ENCODE results near the gene TMEM156. TPM values are rescaled to one million over a fixed set of nuclear protein-coding genes. Genes with fewer than 3 reads are reported as not detected.
"Not testable (repeated sequence)": the region's sequence is repeated elsewhere in the genome, so short reads cannot be mapped to it uniquely, and the experiment has no call there.

Gene TMEM156
- total and polyA plus RNA-seq, 2 donors (not counting 3 experiments of a cell fraction or from before 2014, with no cell fraction given) = 0.39 to 1.00 TPM

DNA sequence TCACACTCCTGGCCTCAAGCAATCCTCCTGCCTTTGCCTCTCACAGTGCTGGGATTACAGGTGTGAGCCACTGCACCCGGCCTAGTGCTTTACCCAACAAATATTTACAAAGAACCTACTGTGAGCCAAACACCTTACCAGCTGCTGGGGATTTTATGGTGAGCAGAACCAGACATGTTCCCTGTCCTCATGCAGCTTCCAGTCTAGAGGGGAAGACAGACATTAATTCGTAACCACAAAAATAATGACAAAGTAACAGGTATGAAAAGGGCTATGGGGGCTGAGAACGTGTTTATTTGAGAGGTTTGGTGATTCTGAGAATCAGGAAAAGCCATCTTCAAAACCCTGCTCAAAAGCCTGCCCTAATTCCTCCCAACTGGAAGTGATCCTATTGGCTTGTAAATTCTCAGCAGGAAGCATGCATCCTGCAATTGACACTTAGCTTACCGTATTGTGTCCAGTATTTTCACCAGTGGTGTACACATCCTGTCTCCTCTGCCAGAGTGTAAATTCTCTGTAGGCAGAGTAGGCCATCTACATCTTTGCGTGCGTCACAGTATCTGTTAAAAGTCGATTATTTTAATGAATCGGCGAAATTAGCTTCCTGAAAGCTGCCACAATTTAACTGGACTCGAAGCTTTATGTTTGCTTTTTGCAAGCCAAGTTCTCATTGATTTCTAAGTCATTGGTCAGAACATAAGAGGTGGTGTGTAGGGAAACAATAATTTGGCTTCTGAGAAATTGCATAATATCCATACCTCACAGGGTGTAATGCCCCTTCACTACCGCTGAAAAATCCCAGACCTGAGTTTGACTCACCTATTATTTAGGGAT, 67.0 kb downstream of the TMEM156 start:
- dilution Hi-C loops (cut with MboI; ENCODE audit: extremely low pct_ligation_motif_present, low sequenced_read_pairs) (no loop called here), intact Hi-C loops (cut with micrococcal nuclease) (no loop called here)
- Histone ChIP-seq H4K20me1 (replicated peaks; ENCODE audit: control insufficient read depth, extremely low read depth, insufficient read depth, low read length) (no peaks in the 10 kb centered on the region), H3K36me3 (ENCODE audit: control insufficient read depth in 2 of 2, extremely low read depth in 1 of 2, insufficient read depth in 2 of 2, low read length in 2 of 2) (no peaks in the 10 kb centered on the region), H3K79me2 (ENCODE audit: control insufficient read depth, insufficient read depth, low read length) (no peaks in the 10 kb centered on the region), H3K9me1 (replicated peaks; ENCODE audit: control insufficient read depth, extremely low read depth, insufficient read depth, low read length) (no peaks in the 10 kb centered on the region), H3K4me2 (ENCODE audit: insufficient read depth, low read length) (no peak overlapping the region), H2AFZ (ENCODE audit: low read depth, low read length) (no peak overlapping the region), H3K4me1 (ENCODE audit: control insufficient read depth, extremely low read depth, insufficient read depth, low read length) (no peaks in the 10 kb centered on the region), H3K9me3 (replicated peaks; ENCODE audit: control insufficient read depth, insufficient read depth, low read length) (no peaks in the 10 kb centered on the region), H3K27ac (ENCODE audit: insufficient read depth, low read depth, low read length) (no peak overlapping the region), H3K4me3 (replicated peaks in 1 of 3; ENCODE audit: insufficient read depth in 1 of 3, low read depth in 1 of 3, low read length in 3 of 3) (no peak overlapping the region), H3K27me3 (ENCODE audit: control insufficient read depth in 2 of 2, insufficient read depth in 2 of 2, low read length in 2 of 2) (no peaks in the 10 kb centered on the region), H3K9ac (replicated peaks; ENCODE audit: extremely low read depth, insufficient read depth, low read length) (no peak overlapping the region)
- POLR2A ChIA-PET = no interaction called here
- TF ChIP-seq FOS (IDR thresholded peaks at IDR 0.05; ENCODE audit: borderline replicate concordance, insufficient read depth, low read length) (no peak), JUN (IDR thresholded peaks at IDR 0.05; ENCODE audit: borderline replicate concordance, insufficient read depth, insufficient read length, low read depth) (no peak), POLR2A (IDR thresholded peaks at IDR 0.05; ENCODE audit: low read depth, low read length) (no peak), GATA2 (IDR thresholded peaks at IDR 0.05; ENCODE audit: insufficient read depth, insufficient read length, low read depth, low read length) (no peak), EZH2 (IDR thresholded peaks at IDR 0.05; ENCODE audit: borderline replicate concordance, low read depth, low read length, severe bottlenecking) (no peak), MYC (IDR thresholded peaks at IDR 0.05; ENCODE audit: low read depth, low read length) (no peak), POLR2AphosphoS5 (IDR thresholded peaks at IDR 0.05; ENCODE audit: insufficient read depth, low read depth, low read length) (no peak)
- TF ChIP-seq, protein P1, sequence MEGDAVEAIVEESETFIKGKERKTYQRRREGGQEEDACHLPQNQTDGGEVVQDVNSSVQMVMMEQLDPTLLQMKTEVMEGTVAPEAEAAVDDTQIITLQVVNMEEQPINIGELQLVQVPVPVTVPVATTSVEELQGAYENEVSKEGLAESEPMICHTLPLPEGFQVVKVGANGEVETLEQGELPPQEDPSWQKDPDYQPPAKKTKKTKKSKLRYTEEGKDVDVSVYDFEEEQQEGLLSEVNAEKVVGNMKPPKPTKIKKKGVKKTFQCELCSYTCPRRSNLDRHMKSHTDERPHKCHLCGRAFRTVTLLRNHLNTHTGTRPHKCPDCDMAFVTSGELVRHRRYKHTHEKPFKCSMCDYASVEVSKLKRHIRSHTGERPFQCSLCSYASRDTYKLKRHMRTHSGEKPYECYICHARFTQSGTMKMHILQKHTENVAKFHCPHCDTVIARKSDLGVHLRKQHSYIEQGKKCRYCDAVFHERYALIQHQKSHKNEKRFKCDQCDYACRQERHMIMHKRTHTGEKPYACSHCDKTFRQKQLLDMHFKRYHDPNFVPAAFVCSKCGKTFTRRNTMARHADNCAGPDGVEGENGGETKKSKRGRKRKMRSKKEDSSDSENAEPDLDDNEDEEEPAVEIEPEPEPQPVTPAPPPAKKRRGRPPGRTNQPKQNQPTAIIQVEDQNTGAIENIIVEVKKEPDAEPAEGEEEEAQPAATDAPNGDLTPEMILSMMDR (IDR thresholded peaks at IDR 0.05; ENCODE audit: extremely low read depth in 1 of 2, insufficient read depth in 1 of 2, low read depth in 1 of 2, low read length in 2 of 2) = no peak
- TF ChIP-seq, protein P2, sequence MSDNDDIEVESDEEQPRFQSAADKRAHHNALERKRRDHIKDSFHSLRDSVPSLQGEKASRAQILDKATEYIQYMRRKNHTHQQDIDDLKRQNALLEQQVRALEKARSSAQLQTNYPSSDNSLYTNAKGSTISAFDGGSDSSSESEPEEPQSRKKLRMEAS (IDR thresholded peaks at IDR 0.05; ENCODE audit: insufficient read depth, insufficient read length) = no peak
- BruUV-seq (replicated peaks) = no TSS peak
- DNase-seq (ENCODE audit: low read depth, low spot score) (no peak), FAIRE-seq (no peak)
- CTCF ChIA-PET = no interaction called here

DNA sequence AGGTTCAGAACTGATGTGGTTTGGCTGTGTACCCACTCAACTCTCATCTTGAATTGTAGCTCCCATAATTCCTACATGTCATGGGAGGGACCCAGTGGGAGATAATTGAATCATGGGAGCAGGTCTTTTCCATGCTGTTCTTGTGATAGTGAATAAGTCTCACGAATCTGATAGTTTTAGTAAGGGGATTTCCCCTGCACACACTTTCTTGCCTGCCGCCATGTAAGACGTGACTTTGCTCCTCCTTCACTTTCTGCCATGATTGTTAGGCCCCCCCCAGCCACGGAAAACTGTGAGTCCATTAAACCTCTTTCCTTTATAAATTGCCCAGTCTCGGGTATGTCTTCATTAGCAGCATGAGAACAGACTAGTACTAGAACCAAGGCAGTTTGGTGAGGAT, 73.0 kb downstream of the TMEM156 start:
- H3K36me3 ChIP-seq (ENCODE audit: control insufficient read depth in 2 of 2, extremely low read depth in 1 of 2, insufficient read depth in 2 of 2, low read length in 2 of 2); intact Hi-C loops (cut with micrococcal nuclease); H3K4me2 ChIP-seq (ENCODE audit: insufficient read depth, low read length); H3K79me2 ChIP-seq (ENCODE audit: control insufficient read depth, insufficient read depth, low read length); DNase-seq (ENCODE audit: low read depth, low spot score); H3K4me3 ChIP-seq (replicated peaks in 1 of 3; ENCODE audit: insufficient read depth in 1 of 3, low read depth in 1 of 3, low read length in 3 of 3); BruUV-seq (replicated peaks); H3K27ac ChIP-seq (ENCODE audit: insufficient read depth, low read depth, low read length); H3K4me1 ChIP-seq (ENCODE audit: control insufficient read depth, extremely low read depth, insufficient read depth, low read length); dilution Hi-C loops (cut with MboI; ENCODE audit: extremely low pct_ligation_motif_present, low sequenced_read_pairs); H3K9ac ChIP-seq (replicated peaks; ENCODE audit: extremely low read depth, insufficient read depth, low read length); FAIRE-seq; H2AFZ ChIP-seq (ENCODE audit: low read depth, low read length); POLR2A ChIA-PET; H3K9me3 ChIP-seq (replicated peaks; ENCODE audit: control insufficient read depth, insufficient read depth, low read length); H4K20me1 ChIP-seq (replicated peaks; ENCODE audit: control insufficient read depth, extremely low read depth, insufficient read depth, low read length); H3K9me1 ChIP-seq (replicated peaks; ENCODE audit: control insufficient read depth, extremely low read depth, insufficient read depth, low read length): not testable (repeated sequence)
- CTCF ChIA-PET = interaction anchor here (1.2 kb wide), 1 partner anchor 176 kb away, joined by 3 read pairs; no protein-coding TSS in a partner anchor
- peaks cover 12 to 14% of the 10 kb centered on the region in 2 experiments for H3K27me3 ChIP-seq (ENCODE audit: control insufficient read depth in 2 of 2, insufficient read depth in 2 of 2, low read length in 2 of 2)
